Mesothelial cell of epicardium (in vitro differentiated cells): ENCODE data around the gene ARL6IP6. TPM values are rescaled to one million over a fixed set of nuclear protein-coding genes. Genes with fewer than 3 reads are reported as not detected.

Experiments used
- DNase-seq, 2 experiments: peaks; one replicate each; pipeline ENCODE4 v3.0.0; 2021; ENCODE audit warnings: low spot score in 2 of 2; ENCODE audit not compliant: unreplicated experiment in 2 of 2
- H3K27ac Mint-ChIP-seq: 2 replicates; pipeline ENCODE4 v1.8.0; 2021; ENCODE audit warnings: mixed read lengths
- H3K27me3 Mint-ChIP-seq: 2 replicates; pipeline ENCODE4 v1.8.0; 2021; ENCODE audit warnings: low read depth, mixed read lengths
- H3K36me3 Mint-ChIP-seq: 2 replicates; pipeline ENCODE4 v1.8.0; 2021; ENCODE audit warnings: mixed read lengths
- H3K4me1 Mint-ChIP-seq: 2 replicates; pipeline ENCODE4 v1.8.0; 2021; ENCODE audit warnings: mixed read lengths
- H3K4me3 Mint-ChIP-seq: 2 replicates; pipeline ENCODE4 v1.8.0; 2021; ENCODE audit warnings: mild to moderate bottlenecking, moderate library complexity, mixed read lengths
- H3K9me3 Mint-ChIP-seq: 2 replicates; pipeline ENCODE4 v1.8.0; 2021; ENCODE audit warnings: mixed read lengths
- CTCF ChIP-seq: fragments of 200-600 bp; sonication (generic); IDR thresholded peaks from one replicate; pipeline ENCODE4 v1.5.0; 2021; ENCODE audit warnings: antibody characterized with exemption; ENCODE audit not compliant: unreplicated experiment
- total RNA-seq: library from RNA; stranded (reverse); gene quantifications from 3 replicates; pipeline ENCODE4 v1.2.1, GENCODE V29; 2021

Gene ARL6IP6
- total RNA-seq, 1 donor from 2014 or later, result 22.3 TPM

GRCh38 chr2:152790883-152791282 lies 72.5 kb downstream of the ARL6IP6 start:
- no peak for DNase-seq
- Mint-ChIP-seq H3K9me3 (peaks cover 17% of the 10 kb centered on the region), H3K4me1 (peaks cover 15% of the 10 kb centered on the region), H3K27me3 (no peaks in the 10 kb centered on the region), H3K27ac (no peak overlapping the region), H3K4me3 (no peak overlapping the region), H3K36me3 (no peaks in the 10 kb centered on the region)
- no peak for TF ChIP-seq CTCF

- DNase-seq, result no peak
- H3K9me3 Mint-ChIP-seq, result peaks cover 10% of the 10 kb centered on the region
- H3K27ac Mint-ChIP-seq, result no peak overlapping the region
- H3K36me3 Mint-ChIP-seq, result no peaks in the 10 kb centered on the region
- H3K4me3 Mint-ChIP-seq, result no peak overlapping the region
- no peak for TF ChIP-seq CTCF
- H3K27me3 Mint-ChIP-seq, result no peaks in the 10 kb centered on the region
- H3K4me1 Mint-ChIP-seq, result peaks cover 15% of the 10 kb centered on the region
Measured at GRCh38 chr2:152791979-152792378, 73.6 kb downstream of the ARL6IP6 start.

- Mint-ChIP-seq H3K9me3 (peaks cover 5% of the 10 kb centered on the region), H3K4me3 (no peak overlapping the region), H3K27me3 (no peaks in the 10 kb centered on the region), H3K27ac (peak overlapping the region; percentile 70), H3K36me3 (no peaks in the 10 kb centered on the region), H3K4me1 (peaks cover 15% of the 10 kb centered on the region)
- no peak for DNase-seq
- TF ChIP-seq CTCF, result no peak
Measured at GRCh38 chr2:152792974-152793373, 74.6 kb downstream of the ARL6IP6 start.

- H3K27ac Mint-ChIP-seq, result no peak overlapping the region
- TF ChIP-seq CTCF, result no peak
- H3K36me3 Mint-ChIP-seq, result peaks cover 6% of the 10 kb centered on the region
- peaks cover 20% of the 10 kb centered on the region for H3K4me1 Mint-ChIP-seq
- DNase-seq, result no peak
- H3K9me3 Mint-ChIP-seq, result peaks cover 30% of the 10 kb centered on the region
- no peaks in the 10 kb centered on the region for H3K27me3 Mint-ChIP-seq
- no peak overlapping the region for H3K4me3 Mint-ChIP-seq
Measured at GRCh38 chr2:152796941-152797340, 78.5 kb downstream of the ARL6IP6 start.

- Mint-ChIP-seq H3K9me3 (peaks cover 13% of the 10 kb centered on the region), H3K27me3 (no peaks in the 10 kb centered on the region), H3K4me1 (peaks cover 7% of the 10 kb centered on the region), H3K36me3 (peaks cover 2% of the 10 kb centered on the region), H3K27ac (no peak overlapping the region), H3K4me3 (no peak overlapping the region)
- DNase-seq, result no peak
- TF ChIP-seq CTCF, result no peak
Measured at GRCh38 chr2:152804687-152805408, 86.4 kb downstream of the ARL6IP6 start.

- no peak for TF ChIP-seq CTCF
- DNase-seq, result no peak
- H3K36me3 Mint-ChIP-seq, result peaks cover 5% of the 10 kb centered on the region
- H3K9me3 Mint-ChIP-seq, result peaks cover 16% of the 10 kb centered on the region
- H3K4me1 Mint-ChIP-seq, result peaks cover 8% of the 10 kb centered on the region
- no peak overlapping the region for H3K27ac Mint-ChIP-seq
- H3K27me3 Mint-ChIP-seq, result no peaks in the 10 kb centered on the region
- no peak overlapping the region for H3K4me3 Mint-ChIP-seq
Measured at GRCh38 chr2:152811916-152812315, 93.5 kb downstream of the ARL6IP6 start.
